22Rv1 (cell line): ENCODE data around the gene SMIM8.

Experiments
- ZFX ChIP-seq: fragments of 450-650 bp; IDR thresholded peaks from 2 replicates; pipeline ENCODE4 v1.6.1; 2017; ENCODE audit warnings: antibody characterized with exemption, borderline replicate concordance
- TF ChIP-seq, protein P1 (sequence below): fragments of 450-650 bp; IDR thresholded peaks from 2 replicates; pipeline ENCODE4 v1.5.1; 2017; ENCODE audit warnings: mild to moderate bottlenecking

DNA sequence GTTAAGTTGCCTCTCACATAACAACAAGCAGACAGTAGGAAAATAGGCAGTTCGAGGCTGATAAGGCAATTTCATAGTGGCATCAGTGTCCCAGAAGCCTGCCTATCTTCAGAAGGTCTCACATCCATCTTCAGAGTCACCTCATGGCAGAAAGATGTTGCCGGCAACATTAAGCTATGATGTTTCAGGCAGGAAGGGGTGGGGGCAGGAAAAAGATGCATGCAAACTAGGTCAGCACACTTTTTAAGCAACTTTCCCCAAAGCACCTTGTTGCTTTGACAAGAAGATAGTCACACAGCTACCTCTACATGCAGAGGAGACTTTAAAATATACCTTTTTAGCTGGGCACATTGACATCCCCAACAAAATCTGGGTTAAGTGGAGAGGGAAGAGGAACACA, 43.2 kb upstream of the SMIM8 start:
- TF ChIP-seq, protein P1, sequence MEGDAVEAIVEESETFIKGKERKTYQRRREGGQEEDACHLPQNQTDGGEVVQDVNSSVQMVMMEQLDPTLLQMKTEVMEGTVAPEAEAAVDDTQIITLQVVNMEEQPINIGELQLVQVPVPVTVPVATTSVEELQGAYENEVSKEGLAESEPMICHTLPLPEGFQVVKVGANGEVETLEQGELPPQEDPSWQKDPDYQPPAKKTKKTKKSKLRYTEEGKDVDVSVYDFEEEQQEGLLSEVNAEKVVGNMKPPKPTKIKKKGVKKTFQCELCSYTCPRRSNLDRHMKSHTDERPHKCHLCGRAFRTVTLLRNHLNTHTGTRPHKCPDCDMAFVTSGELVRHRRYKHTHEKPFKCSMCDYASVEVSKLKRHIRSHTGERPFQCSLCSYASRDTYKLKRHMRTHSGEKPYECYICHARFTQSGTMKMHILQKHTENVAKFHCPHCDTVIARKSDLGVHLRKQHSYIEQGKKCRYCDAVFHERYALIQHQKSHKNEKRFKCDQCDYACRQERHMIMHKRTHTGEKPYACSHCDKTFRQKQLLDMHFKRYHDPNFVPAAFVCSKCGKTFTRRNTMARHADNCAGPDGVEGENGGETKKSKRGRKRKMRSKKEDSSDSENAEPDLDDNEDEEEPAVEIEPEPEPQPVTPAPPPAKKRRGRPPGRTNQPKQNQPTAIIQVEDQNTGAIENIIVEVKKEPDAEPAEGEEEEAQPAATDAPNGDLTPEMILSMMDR = no peak
- no peak for TF ChIP-seq ZFX
